GM10248 (cell line): ENCODE results near the gene PLA2G12A.

Experiments
- CTCF ChIA-PET: fragments of 300-600 bp; sonication (Branson Sonifier 250); formaldehyde crosslinking; extraction: SDS; loops from one replicate; lab custom pipeline; 2021; ENCODE audit warnings: antibody characterized with exemption; lab: Yijun Ruan, JAX
- POLR2A ChIA-PET: fragments of 350-650 bp; sonication (Branson Sonifier 250); formaldehyde crosslinking; extraction: SDS; loops from one replicate; lab custom pipeline; 2020; ENCODE audit warnings: antibody characterized with exemption; lab: Yijun Ruan, JAX
- DNase-seq: peaks from one replicate; pipeline ENCODE4 v3.0.0; 2012; ENCODE audit errors: extremely low spot score
- TF ChIP-seq, protein P1 (sequence below): IDR thresholded peaks from 2 replicates; pipeline ENCODE4 v1.5.1; 2012; ENCODE audit warnings: mild to moderate bottlenecking, low read depth; ENCODE audit errors: extremely low read depth, missing control alignments, control extremely low read depth

PLA2G12A gene

DNA sequence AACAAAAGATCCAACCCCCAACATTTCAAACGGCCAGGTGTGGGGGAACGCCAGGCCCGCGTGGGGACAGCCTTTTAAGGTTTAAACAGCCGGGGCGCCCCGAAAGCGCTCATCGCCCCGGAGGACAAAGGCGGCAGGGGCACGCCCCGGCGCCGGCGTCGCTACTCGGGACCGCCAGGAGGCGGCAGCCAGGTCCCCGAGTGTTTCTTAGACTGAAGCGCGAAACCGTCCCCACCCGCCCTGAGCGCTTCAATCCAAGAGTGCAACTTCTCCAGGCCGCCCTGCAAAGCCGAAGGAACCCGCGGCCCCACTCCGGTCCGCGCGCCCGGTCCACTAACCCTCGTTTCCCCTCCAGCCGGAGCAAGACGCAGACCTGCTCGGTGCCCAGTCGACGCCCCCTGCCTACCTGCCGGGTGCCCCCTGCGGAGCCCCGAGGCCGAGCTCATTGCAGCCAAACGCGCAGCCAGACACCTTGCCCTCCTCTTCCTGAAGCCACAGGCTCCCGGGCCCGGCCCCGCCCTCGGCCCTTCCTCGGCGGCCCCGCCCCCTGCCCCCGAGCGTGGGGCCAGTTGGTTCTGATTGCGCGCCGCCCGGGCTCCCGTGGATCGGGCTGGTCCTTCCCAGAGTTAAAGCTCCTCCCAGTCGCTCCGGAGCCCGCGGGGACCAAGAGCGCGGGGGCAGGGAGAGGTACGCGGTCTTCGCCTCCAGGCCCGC is 26.8 kb downstream of the PLA2G12A start, which contains the start of gene CASP6:
TSS of gene CASP6 (minus strand) at position 496 of the 714 bp plus-strand sequence. CDS start at position 446, 50 bp downstream.
- POLR2A ChIA-PET: no interaction called here
- DNase-seq: peak; percentile 86
- CTCF ChIA-PET: interaction anchor here (0.7 to 3.4 kb wide), 16 partner anchors 8 to 270 kb away, joined by 3 to 16 read pairs (median 4); partner anchors contain the start of genes PLA2G12A and SEC24B
- TF ChIP-seq, protein P1, sequence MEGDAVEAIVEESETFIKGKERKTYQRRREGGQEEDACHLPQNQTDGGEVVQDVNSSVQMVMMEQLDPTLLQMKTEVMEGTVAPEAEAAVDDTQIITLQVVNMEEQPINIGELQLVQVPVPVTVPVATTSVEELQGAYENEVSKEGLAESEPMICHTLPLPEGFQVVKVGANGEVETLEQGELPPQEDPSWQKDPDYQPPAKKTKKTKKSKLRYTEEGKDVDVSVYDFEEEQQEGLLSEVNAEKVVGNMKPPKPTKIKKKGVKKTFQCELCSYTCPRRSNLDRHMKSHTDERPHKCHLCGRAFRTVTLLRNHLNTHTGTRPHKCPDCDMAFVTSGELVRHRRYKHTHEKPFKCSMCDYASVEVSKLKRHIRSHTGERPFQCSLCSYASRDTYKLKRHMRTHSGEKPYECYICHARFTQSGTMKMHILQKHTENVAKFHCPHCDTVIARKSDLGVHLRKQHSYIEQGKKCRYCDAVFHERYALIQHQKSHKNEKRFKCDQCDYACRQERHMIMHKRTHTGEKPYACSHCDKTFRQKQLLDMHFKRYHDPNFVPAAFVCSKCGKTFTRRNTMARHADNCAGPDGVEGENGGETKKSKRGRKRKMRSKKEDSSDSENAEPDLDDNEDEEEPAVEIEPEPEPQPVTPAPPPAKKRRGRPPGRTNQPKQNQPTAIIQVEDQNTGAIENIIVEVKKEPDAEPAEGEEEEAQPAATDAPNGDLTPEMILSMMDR: peak; percentile 63

DNA sequence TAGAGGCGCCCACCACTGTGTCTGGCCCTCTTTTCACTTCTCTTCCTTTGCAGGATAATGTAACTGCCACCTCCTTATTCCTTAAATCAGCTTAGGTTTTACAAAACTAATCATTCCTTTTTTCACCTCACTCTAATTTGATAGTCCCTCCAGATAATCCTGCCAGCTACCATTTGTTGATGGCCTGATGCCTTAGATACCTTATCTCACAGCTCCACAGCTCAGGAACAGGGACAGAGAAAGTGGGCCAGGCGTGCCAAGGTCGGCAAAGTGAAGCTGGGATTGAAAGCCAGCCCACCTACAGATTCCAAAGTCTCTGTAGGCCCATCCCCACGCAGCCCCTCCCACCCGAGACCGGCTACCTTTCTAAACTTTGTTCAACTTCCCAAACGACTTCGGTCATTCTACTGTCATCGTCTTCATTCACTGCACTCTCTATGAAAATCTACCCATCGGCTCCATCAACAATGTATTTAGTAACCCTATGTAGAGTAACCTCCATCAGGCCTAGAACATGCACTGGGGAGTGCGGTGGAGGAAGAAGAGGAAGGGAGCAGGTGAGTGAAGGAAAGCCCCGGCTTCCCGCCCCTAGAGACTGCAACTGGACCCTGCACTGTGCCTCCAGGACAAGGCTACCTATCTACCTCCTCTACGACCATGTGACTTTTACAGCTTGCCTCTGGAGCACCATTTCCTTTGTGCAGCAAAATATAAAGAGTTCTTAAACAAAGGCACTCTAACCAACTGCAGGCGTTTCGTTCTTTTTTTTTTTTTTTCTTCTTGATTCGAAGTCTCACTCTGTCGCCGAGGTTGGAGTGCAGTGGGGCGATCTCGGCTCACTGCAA is 28.1 kb downstream of the PLA2G12A start:
- DNase-seq: peak; percentile 16
- POLR2A ChIA-PET: no interaction called here
- TF ChIP-seq, protein P1: no peak
- CTCF ChIA-PET: interaction anchor here (0.6 to 3.4 kb wide), 18 partner anchors 9 to 275 kb away, joined by 3 to 16 read pairs (median 4); partner anchors contain the start of genes PLA2G12A and SEC24B

DNA sequence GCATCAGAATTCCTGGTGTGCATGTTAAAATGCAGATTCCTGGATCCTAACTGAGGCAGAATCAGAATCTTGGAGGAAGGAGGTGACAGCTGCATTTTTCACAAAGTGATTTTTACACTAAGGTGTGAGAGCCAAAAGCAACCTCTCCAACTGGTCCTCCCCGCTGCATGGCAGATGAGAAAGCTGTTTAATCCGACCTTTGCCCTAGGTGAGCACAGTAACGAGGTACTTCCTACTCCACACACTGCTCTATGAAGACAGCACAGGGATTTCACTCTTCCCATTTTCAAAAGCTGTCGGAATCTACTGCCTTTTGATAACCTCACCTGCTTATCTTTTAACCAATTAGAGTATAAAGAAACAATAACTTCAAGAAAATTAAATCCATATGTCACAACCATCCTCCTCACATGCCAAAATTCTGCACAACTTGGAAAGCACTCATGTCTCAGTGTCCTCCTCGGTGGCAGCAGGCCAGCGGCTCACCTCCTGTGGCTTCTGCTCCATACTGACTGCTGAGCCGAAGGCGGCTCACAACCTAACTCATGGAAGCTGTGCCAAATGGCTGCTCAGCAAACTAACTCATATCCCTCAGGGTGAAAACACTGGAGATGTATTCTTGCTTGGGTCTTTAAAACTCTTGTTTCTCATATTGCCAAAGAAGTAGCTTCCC is 30.2 kb downstream of the PLA2G12A start:
- DNase-seq: no peak
- ChIA-PET POLR2A (interaction anchor here (0.6 kb wide), 1 partner anchor 313 kb away, joined by 6 read pairs; no protein-coding TSS in a partner anchor), CTCF (interaction anchor here (0.5 to 1.4 kb wide), 6 partner anchors 9 to 267 kb away, joined by 3 to 4 read pairs (median 3); partner anchors contain the start of gene SEC24B)
- TF ChIP-seq, protein P1: no peak

DNA sequence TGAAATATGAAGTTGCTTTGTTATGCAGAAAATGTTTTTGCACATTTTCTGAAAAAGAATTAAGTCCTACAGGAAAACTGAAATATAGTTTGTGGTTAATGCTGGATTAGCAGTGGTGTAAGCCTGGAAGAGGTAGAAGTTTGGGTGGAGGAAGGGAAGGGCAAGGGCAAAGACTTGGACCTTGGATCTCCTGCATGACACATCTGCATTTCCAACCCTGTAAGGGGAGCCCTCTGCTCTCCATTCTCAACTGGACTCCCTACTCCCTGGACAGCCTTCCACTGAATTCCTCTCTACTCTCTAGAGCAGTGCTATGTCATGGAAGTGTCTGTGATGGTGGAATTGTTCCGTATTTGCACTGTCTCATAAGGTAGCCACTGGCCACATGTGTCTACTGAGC is 31.2 kb downstream of the PLA2G12A start:
- CTCF ChIA-PET: interaction anchor here (0.9 to 1.4 kb wide), 3 partner anchors 14 to 266 kb away, joined by 3 to 4 read pairs (median 3); partner anchors contain the start of gene SEC24B
- TF ChIP-seq, protein P1: no peak
- DNase-seq: no peak
- POLR2A ChIA-PET: no interaction called here

DNA sequence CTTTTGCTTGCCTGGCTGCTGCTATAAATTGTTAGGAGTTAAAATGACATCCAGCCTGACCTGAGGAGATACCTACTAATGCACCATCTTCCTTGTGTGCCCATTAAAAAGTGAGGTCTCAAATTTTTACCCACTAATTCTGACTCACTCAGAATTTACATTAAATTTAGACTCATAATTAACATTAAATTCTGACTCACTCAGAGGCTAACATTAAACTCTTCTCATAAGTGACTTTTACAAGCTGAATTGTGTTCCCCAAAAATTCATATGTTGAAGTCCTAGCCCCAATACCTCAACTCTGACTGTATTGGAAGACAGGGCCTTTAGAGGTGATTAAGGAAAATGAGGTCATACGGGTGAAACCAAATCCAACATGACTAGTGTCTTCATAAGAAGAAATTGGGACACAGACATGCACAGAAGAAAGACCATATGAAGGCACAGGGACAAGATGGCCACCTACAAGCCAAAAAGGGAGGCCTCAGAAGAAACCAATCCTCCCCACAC is 38.4 kb downstream of the PLA2G12A start:
- POLR2A ChIA-PET: no interaction called here
- CTCF ChIA-PET: interaction anchor here (1.1 to 1.5 kb wide), 3 partner anchors 9 to 11 kb away, joined by 3 read pairs; no protein-coding TSS in a partner anchor
- TF ChIP-seq, protein P1: no peak

More for the DNA sequence above, 38.4 kb downstream of the PLA2G12A start:
- no peak for DNase-seq
